Measurements from ENCODE around the gene UNC13D. TPM values are rescaled to one million over a fixed set of nuclear protein-coding genes. Genes with fewer than 3 reads are reported as not detected.
"Not testable (repeated sequence)": the region's sequence is repeated elsewhere in the genome, so short reads cannot be mapped to it uniquely, and the experiment has no call there.

Gene UNC13D
- polyA plus RNA-seq, 1 donor (not counting 4 experiments of a cell fraction or from before 2014, with no cell fraction given) = 0.25 TPM

GRCh38 chr17:75869282-75870141, 25.3 kb upstream of the UNC13D start:
- TF ChIP-seq EZH2 (IDR thresholded peaks at IDR 0.05; ENCODE audit: low read length) (no peak), CTCF (optimal IDR thresholded peaks at IDR 0.05 in 1 of 3, IDR thresholded peaks at IDR 0.05 in 1 of 3, conservative IDR thresholded peaks at IDR 0.05 in 1 of 3; ENCODE audit: extremely low read depth in 1 of 3, insufficient read depth in 2 of 3, low read length in 3 of 3) (no peak)
- no peak overlapping the region for H3K27ac ChIP-seq (ENCODE audit: control insufficient read depth, insufficient read depth, low read length)
- DNase-seq (ENCODE audit: low read depth, low spot score) (no peak), FAIRE-seq (no peak)
- H3K27me3 ChIP-seq (ENCODE audit: control insufficient read depth, extremely low read depth, insufficient read depth, low read length) = no peaks in the 10 kb centered on the region
- H3K4me3 ChIP-seq (ENCODE audit: control insufficient read depth in 2 of 3, extremely low read depth in 1 of 3, insufficient read depth in 2 of 3, low read depth in 1 of 3, low read length in 3 of 3) = no peak overlapping the region
- peak overlapping the region; percentile 29 for H2AFZ ChIP-seq (ENCODE audit: control insufficient read depth, low read length)
- H3K9me3 ChIP-seq (ENCODE audit: control insufficient read depth, low read depth, low read length) = no peaks in the 10 kb centered on the region
- H3K79me2 ChIP-seq (ENCODE audit: control insufficient read depth, insufficient read depth, low read length) = no peaks in the 10 kb centered on the region
- peak overlapping the region; percentile 4 for H3K9ac ChIP-seq (ENCODE audit: control insufficient read depth, extremely low read depth, insufficient read depth, low read length)
- no peaks in the 10 kb centered on the region for H3K9me1 ChIP-seq (ENCODE audit: control insufficient read depth, extremely low read depth, insufficient read depth, low read length)
- no peaks in the 10 kb centered on the region for H3K36me3 ChIP-seq (ENCODE audit: control insufficient read depth in 2 of 2, extremely low read depth in 1 of 2, insufficient read depth in 2 of 2, low read length in 2 of 2)
- peak overlapping the region; percentile 27 for H3K4me2 ChIP-seq (ENCODE audit: control insufficient read depth, extremely low read depth, insufficient read depth, low read depth, low read length)
- dilution Hi-C loops (cut with MboI; ENCODE audit: extremely low pct_ligation_motif_present, low sequenced_read_pairs) = no loop called here
- peaks cover 24% of the 10 kb centered on the region for H3K4me1 ChIP-seq (ENCODE audit: control insufficient read depth, extremely low read depth, insufficient read depth, low read length)
- no peaks in the 10 kb centered on the region for H4K20me1 ChIP-seq (ENCODE audit: control insufficient read depth, extremely low read depth, insufficient read depth, low read length)

GRCh38 chr17:75868730-75869281, 24.6 kb upstream of the UNC13D start:
- dilution Hi-C loops (cut with MboI; ENCODE audit: extremely low pct_ligation_motif_present, low sequenced_read_pairs); FAIRE-seq; H4K20me1 ChIP-seq (ENCODE audit: control insufficient read depth, extremely low read depth, insufficient read depth, low read length); H3K9me3 ChIP-seq (ENCODE audit: control insufficient read depth, low read depth, low read length); H3K79me2 ChIP-seq (ENCODE audit: control insufficient read depth, insufficient read depth, low read length); H3K4me3 ChIP-seq (ENCODE audit: control insufficient read depth in 2 of 3, extremely low read depth in 1 of 3, insufficient read depth in 2 of 3, low read depth in 1 of 3, low read length in 3 of 3); DNase-seq (ENCODE audit: low read depth, low spot score); H3K4me2 ChIP-seq (ENCODE audit: control insufficient read depth, extremely low read depth, insufficient read depth, low read depth, low read length); H3K27me3 ChIP-seq (ENCODE audit: control insufficient read depth, extremely low read depth, insufficient read depth, low read length); H3K27ac ChIP-seq (ENCODE audit: control insufficient read depth, insufficient read depth, low read length); H3K9ac ChIP-seq (ENCODE audit: control insufficient read depth, extremely low read depth, insufficient read depth, low read length); H3K9me1 ChIP-seq (ENCODE audit: control insufficient read depth, extremely low read depth, insufficient read depth, low read length); H3K36me3 ChIP-seq (ENCODE audit: control insufficient read depth in 2 of 2, extremely low read depth in 1 of 2, insufficient read depth in 2 of 2, low read length in 2 of 2): not testable (repeated sequence)
- Histone ChIP-seq H2AFZ (ENCODE audit: control insufficient read depth, low read length) (peak overlapping the region; percentile 29), H3K4me1 (ENCODE audit: control insufficient read depth, extremely low read depth, insufficient read depth, low read length) (peaks cover 31% of the 10 kb centered on the region)

GRCh38 chr17:75865404-75866188, 21.4 kb upstream of the UNC13D start:
- dilution Hi-C loops (cut with MboI; ENCODE audit: extremely low pct_ligation_motif_present, low sequenced_read_pairs); FAIRE-seq: not testable (repeated sequence)

DNA sequence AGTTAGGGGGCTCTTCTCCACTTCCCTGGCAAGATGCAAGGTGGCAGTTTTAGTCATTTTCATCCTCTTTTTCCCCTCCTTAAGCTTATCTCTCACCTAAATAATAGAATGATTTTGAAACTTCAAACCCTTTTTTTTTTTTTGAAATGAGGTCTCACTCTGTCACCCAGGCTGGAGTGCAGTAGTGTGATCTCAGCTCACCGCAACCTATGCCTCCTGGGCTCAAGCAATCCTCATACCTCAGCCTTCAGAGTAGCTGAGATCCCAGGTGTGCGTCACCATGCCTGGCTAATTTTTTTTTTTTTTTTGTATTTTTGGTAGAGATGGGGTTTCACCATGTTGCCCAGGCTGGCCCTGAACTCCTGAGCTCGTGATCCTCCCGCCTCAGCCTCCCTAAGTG, 20.7 kb upstream of the UNC13D start:
- FAIRE-seq; H3K27me3 ChIP-seq (ENCODE audit: control insufficient read depth, extremely low read depth, insufficient read depth, low read length); H3K9me3 ChIP-seq (ENCODE audit: control insufficient read depth, low read depth, low read length); H4K20me1 ChIP-seq (ENCODE audit: control insufficient read depth, extremely low read depth, insufficient read depth, low read length); H3K9me1 ChIP-seq (ENCODE audit: control insufficient read depth, extremely low read depth, insufficient read depth, low read length); H3K36me3 ChIP-seq (ENCODE audit: control insufficient read depth in 2 of 2, extremely low read depth in 1 of 2, insufficient read depth in 2 of 2, low read length in 2 of 2); DNase-seq (ENCODE audit: low read depth, low spot score); dilution Hi-C loops (cut with MboI; ENCODE audit: extremely low pct_ligation_motif_present, low sequenced_read_pairs); H3K79me2 ChIP-seq (ENCODE audit: control insufficient read depth, insufficient read depth, low read length): not testable (repeated sequence)
- Histone ChIP-seq H3K4me3 (ENCODE audit: control insufficient read depth in 2 of 3, extremely low read depth in 1 of 3, insufficient read depth in 2 of 3, low read depth in 1 of 3, low read length in 3 of 3) (peak overlapping the region in 1 of 3 experiments; percentile 27), H3K9ac (ENCODE audit: control insufficient read depth, extremely low read depth, insufficient read depth, low read length) (peak overlapping the region; percentile 69), H2AFZ (ENCODE audit: control insufficient read depth, low read length) (peak overlapping the region; percentile 37), H3K27ac (ENCODE audit: control insufficient read depth, insufficient read depth, low read length) (peak overlapping the region; percentile 84), H3K4me1 (ENCODE audit: control insufficient read depth, extremely low read depth, insufficient read depth, low read length) (peaks cover 16% of the 10 kb centered on the region), H3K4me2 (ENCODE audit: control insufficient read depth, extremely low read depth, insufficient read depth, low read depth, low read length) (peak overlapping the region; percentile 77)

More at GRCh38 chr17:75865404-75866188, 21.4 kb upstream of the UNC13D start:
- Histone ChIP-seq H2AFZ (ENCODE audit: control insufficient read depth, low read length) (peak overlapping the region; percentile 37), H3K27ac (ENCODE audit: control insufficient read depth, insufficient read depth, low read length) (peak overlapping the region; percentile 84), H3K4me1 (ENCODE audit: control insufficient read depth, extremely low read depth, insufficient read depth, low read length) (peaks cover 19% of the 10 kb centered on the region), H3K9ac (ENCODE audit: control insufficient read depth, extremely low read depth, insufficient read depth, low read length) (peak overlapping the region; percentile 15)
- not testable (repeated sequence) for H3K9me1 ChIP-seq (ENCODE audit: control insufficient read depth, extremely low read depth, insufficient read depth, low read length); H4K20me1 ChIP-seq (ENCODE audit: control insufficient read depth, extremely low read depth, insufficient read depth, low read length); H3K9me3 ChIP-seq (ENCODE audit: control insufficient read depth, low read depth, low read length); DNase-seq (ENCODE audit: low read depth, low spot score); H3K36me3 ChIP-seq (ENCODE audit: control insufficient read depth in 2 of 2, extremely low read depth in 1 of 2, insufficient read depth in 2 of 2, low read length in 2 of 2); H3K4me2 ChIP-seq (ENCODE audit: control insufficient read depth, extremely low read depth, insufficient read depth, low read depth, low read length); H3K4me3 ChIP-seq (ENCODE audit: control insufficient read depth in 2 of 3, extremely low read depth in 1 of 3, insufficient read depth in 2 of 3, low read depth in 1 of 3, low read length in 3 of 3); H3K79me2 ChIP-seq (ENCODE audit: control insufficient read depth, insufficient read depth, low read length); H3K27me3 ChIP-seq (ENCODE audit: control insufficient read depth, extremely low read depth, insufficient read depth, low read length)
